Heart right ventricle (tissue), 16 donors: Measurements from ENCODE around the gene AGFG1. TPM values are rescaled to one million over a fixed set of nuclear protein-coding genes. Genes with fewer than 3 reads are reported as not detected.
A peak's percentile ranks its signal among the peaks of the same experiment; 100 is the strongest.

Source experiments
- ATAC-seq, 8 donors: fragments of 200-7000 bp; cut with Tn5 transposase; one replicate each; pipeline ENCODE4 v1.9.1; 2020; ENCODE audit warnings: mild to moderate bottlenecking in 8 of 8, moderate library complexity in 8 of 8, moderate number of reproducible peaks in 1 of 8
- DNase-seq, 2 donors: peaks; one replicate each; pipeline ENCODE4 v3.0.0-alpha.2; 2020
- H3K27ac ChIP-seq, 10 donors: fragments of 200-600 bp; sonication (generic) in 2 of 10; one replicate each; pipeline versions ENCODE4 v1.5.0 to v1.8.0; 2020 to 2022; ENCODE audit warnings: mild to moderate bottlenecking in 3 of 10
- H3K27me3 ChIP-seq, 7 donors: fragments of 200-600 bp; one replicate each; pipeline ENCODE4 v1.8.0; 2021 to 2022; ENCODE audit warnings: mild to moderate bottlenecking in 2 of 7
- H3K36me3 ChIP-seq, 9 donors: fragments of 200-600 bp; sonication (generic) in 1 of 9; one replicate each; pipeline versions ENCODE4 v1.5.0 to v1.8.0; 2020 to 2022; ENCODE audit warnings: mild to moderate bottlenecking in 2 of 9
- H3K4me1 ChIP-seq, 9 donors: fragments of 200-600 bp; sonication (generic) in 1 of 9; one replicate each; pipeline versions ENCODE4 v1.5.0 to v1.8.0; 2020 to 2022; ENCODE audit warnings: mild to moderate bottlenecking in 4 of 9
- H3K4me3 ChIP-seq, 10 donors: fragments of 200-600 bp; sonication (generic) in 2 of 10; one replicate each; pipeline versions ENCODE4 v1.5.0 to v1.8.0; 2020 to 2022; ENCODE audit warnings: mild to moderate bottlenecking in 7 of 10, moderate library complexity in 2 of 10
- H3K9me3 ChIP-seq, 11 donors: fragments of 200-600 bp in 10 of 11; sonication (generic) in 2 of 11; one replicate each; pipeline versions ENCODE4 v1.5.0 to v1.8.0; 2013 to 2022; ENCODE audit warnings: mild to moderate bottlenecking in 2 of 11, control low read depth in 1 of 11, moderate library complexity in 1 of 11
- WGBS, 2 donors: extraction: QIAGEN DNeasy Blood & Tissue Kit; methylation state at CpG; one replicate each; pipeline ENCODE4 v1.1.7; 2013; ENCODE audit warnings: inconsistent platforms in 1 of 2; 5-methylcytosine and 5-hydroxymethylcytosine counted together
- intact Hi-C, 10 donors: fragments of 100-400 bp; cut with DNase I; formaldehyde crosslinking; loops; one replicate each; pipeline versions ENCODE4 v1.11.1 to v1.14.2; 2022
- polyA plus RNA-seq, 2 donors: library from polyadenylated mRNA; stranded (reverse); fragments of 200-250 nt; gene quantifications; one replicate each; pipeline ENCODE4 v1.2.3, GENCODE V29; 2013
- total RNA-seq, 10 donors: library from RNA; stranded (reverse); fragmentation: NEBNext Ultra II Directional in 3 of 10; extraction: Animal tissue kit (Norgen Biotek cat#: 25700) in 3 of 10; gene quantifications; one replicate each; pipeline versions ENCODE4 v1.2.1 to v1.2.4, GENCODE V29; 2021 to 2023
- TF ChIP-seq, protein P1 (sequence below), 9 donors: fragments of 200-600 bp; sonication (generic) in 2 of 9; IDR thresholded peaks; one replicate each; pipeline versions ENCODE4 v1.5.0 to v1.8.0; 2021 to 2022; ENCODE audit warnings: antibody characterized with exemption in 9 of 9, mild to moderate bottlenecking in 5 of 9, moderate library complexity in 1 of 9
- donor health status: Arrhythmogenic right ventricular cardiomyopathy.
- donor health status: ischemic (EF 13 %, LVEDD 7.1; RV severe dilation, severe dysfunction).
- donor health status: healthy with polysubstance abuse.
- donor health status: DM: no; HTN: yes; CAD: no.
- donor health status: DM: no; HTN: no; CAD: no.
- donor health status: ischemic (EF 25% LVEDD 6.9; RV normal size, moderate dysfunction).
- donor health status: ischemic (EF 25% LVEDD 5.7; RV mildly dilated, moderate dysfunction).
- donor health status: healthy.
- donor health status: DM: yes; HTN: yes; CAD: no.
- donor health status: Ischemic cardiomyopathy.
- donor health status: ischemic (EF 35%, LVEDD 5.7; RV mildly dilated, moderate dysfunction).
- donor health status: nonischemic (EF 11% LVEDD 7.7; RV severe dilation, severe dysfunction).
- donor health status: DM: yes; HTN: yes; CAD: no.
- donor health status: PGD.
- donor health status: ischemic (EF 29% LVEDD 5.4; RV normal size, mild dysfunction).
- donor health status: nonischemic (EF 23%, LVEDD 6.1; RV moderate dilation, normal function).

The AGFG1 gene
- total and polyA plus RNA-seq, 12 donors = 14.1 to 77.9 (median 57.5) TPM

DNA sequence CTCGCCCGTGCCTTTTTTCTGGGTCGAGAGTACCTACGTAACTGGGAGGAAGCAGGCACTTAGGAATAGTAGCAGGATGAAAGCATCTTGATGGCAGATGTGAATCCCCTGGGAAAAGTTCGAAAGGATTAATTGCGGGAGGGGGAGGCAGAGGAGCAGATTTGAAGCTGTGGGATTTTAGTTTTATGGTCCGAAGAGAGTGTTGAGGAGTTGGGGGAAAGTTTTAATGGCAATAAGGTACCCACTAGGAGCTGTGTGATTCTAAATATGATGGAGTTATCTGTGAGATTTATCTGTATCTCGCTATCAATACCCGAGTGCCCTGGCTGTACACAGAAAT, 1.1 kb downstream of the AGFG1 start:
- Histone ChIP-seq H3K27ac (peak overlapping the region in 9 of 10 donors; percentile 80 to 96 (median 87)), H3K27me3 (no peaks in the 10 kb centered on the region), H3K4me3 (peak overlapping the region; percentile 82 to 99 (median 92)), H3K9me3 (no peaks in the 10 kb centered on the region), H3K4me1 (peaks cover 9 to 47% (median 28%) of the 10 kb centered on the region in 9 donors), H3K36me3 (peaks cover 0 to 11% (median 0%) of the 10 kb centered on the region in 9 donors)
- DNase-seq (no peak), ATAC-seq (no peak)
- intact Hi-C loops = loop anchor here in 8 of 10 donors (2.0 to 10.0 kb wide), 9 partner anchors 39 to 294 kb away; no protein-coding TSS in a partner anchor
- TF ChIP-seq, protein P1, sequence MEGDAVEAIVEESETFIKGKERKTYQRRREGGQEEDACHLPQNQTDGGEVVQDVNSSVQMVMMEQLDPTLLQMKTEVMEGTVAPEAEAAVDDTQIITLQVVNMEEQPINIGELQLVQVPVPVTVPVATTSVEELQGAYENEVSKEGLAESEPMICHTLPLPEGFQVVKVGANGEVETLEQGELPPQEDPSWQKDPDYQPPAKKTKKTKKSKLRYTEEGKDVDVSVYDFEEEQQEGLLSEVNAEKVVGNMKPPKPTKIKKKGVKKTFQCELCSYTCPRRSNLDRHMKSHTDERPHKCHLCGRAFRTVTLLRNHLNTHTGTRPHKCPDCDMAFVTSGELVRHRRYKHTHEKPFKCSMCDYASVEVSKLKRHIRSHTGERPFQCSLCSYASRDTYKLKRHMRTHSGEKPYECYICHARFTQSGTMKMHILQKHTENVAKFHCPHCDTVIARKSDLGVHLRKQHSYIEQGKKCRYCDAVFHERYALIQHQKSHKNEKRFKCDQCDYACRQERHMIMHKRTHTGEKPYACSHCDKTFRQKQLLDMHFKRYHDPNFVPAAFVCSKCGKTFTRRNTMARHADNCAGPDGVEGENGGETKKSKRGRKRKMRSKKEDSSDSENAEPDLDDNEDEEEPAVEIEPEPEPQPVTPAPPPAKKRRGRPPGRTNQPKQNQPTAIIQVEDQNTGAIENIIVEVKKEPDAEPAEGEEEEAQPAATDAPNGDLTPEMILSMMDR (IDR thresholded peaks at IDR 0.05) = no peak
- 1 to 3% methylated on average over 9 of the region's 9 CpGs for WGBS, 2 donors

GRCh38 chr2:227473806-227474205, 1.9 kb downstream of the AGFG1 start:
- H3K27me3 ChIP-seq = no peaks in the 10 kb centered on the region
- peak overlapping the region in 9 of 10 donors; percentile 82 to 99 (median 91) for H3K4me3 ChIP-seq
- peaks cover 0 to 11% (median 0%) of the 10 kb centered on the region in 9 donors for H3K36me3 ChIP-seq
- TF ChIP-seq, protein P1 (IDR thresholded peaks at IDR 0.05) = no peak
- DNase-seq = no peak
- ATAC-seq = no peak
- H3K9me3 ChIP-seq = no peaks in the 10 kb centered on the region
- intact Hi-C loops = loop anchor here in 8 of 10 donors (2.0 to 10.0 kb wide), 9 partner anchors 38 to 293 kb away; no protein-coding TSS in a partner anchor
- H3K27ac ChIP-seq = peak overlapping the region in 1 of 10 donors; percentile 96
- peaks cover 9 to 54% (median 31%) of the 10 kb centered on the region in 9 donors for H3K4me1 ChIP-seq
- 28 to 51% methylated on average over 2 of the region's 2 CpGs for WGBS, 2 donors

GRCh38 chr2:227474410-227474809, 2.5 kb downstream of the AGFG1 start:
- WGBS, 2 donors = 51 to 57% methylated on average over 3 of the region's 3 CpGs
- Histone ChIP-seq H3K9me3 (no peaks in the 10 kb centered on the region), H3K4me1 (peaks cover 9 to 60% (median 37%) of the 10 kb centered on the region in 9 donors), H3K27ac (peak overlapping the region in 1 of 10 donors; percentile 96), H3K36me3 (peaks cover 0 to 11% (median 0%) of the 10 kb centered on the region in 9 donors), H3K27me3 (no peaks in the 10 kb centered on the region), H3K4me3 (peak overlapping the region in 2 of 10 donors; percentile 82 to 91)
- intact Hi-C loops = loop anchor here in 8 of 10 donors (5.0 to 10.0 kb wide), 8 partner anchors 38 to 290 kb away; no protein-coding TSS in a partner anchor
- TF ChIP-seq, protein P1 (IDR thresholded peaks at IDR 0.05) = no peak
- DNase-seq (no peak), ATAC-seq (no peak)

- Histone ChIP-seq H3K36me3 (peaks cover 0 to 11% (median 0%) of the 10 kb centered on the region in 9 donors), H3K4me3 (no peak overlapping the region), H3K9me3 (no peaks in the 10 kb centered on the region), H3K27ac (no peak overlapping the region), H3K27me3 (no peaks in the 10 kb centered on the region), H3K4me1 (peaks cover 9 to 76% (median 58%) of the 10 kb centered on the region in 9 donors)
- TF ChIP-seq, protein P1 (IDR thresholded peaks at IDR 0.05) = no peak
- intact Hi-C loops = loop anchor here in 5 of 10 donors (5.0 to 10.0 kb wide), 3 partner anchors 35 to 288 kb away; no protein-coding TSS in a partner anchor
- DNase-seq (no peak), ATAC-seq (no peak)
- 92 to 94% methylated on average over 4 of the region's 4 CpGs for WGBS, 2 donors
Measured at GRCh38 chr2:227477291-227477690, 5.3 kb downstream of the AGFG1 start.
